Common myeloid progenitor, CD34-positive (primary cell): ENCODE data around the gene HELT.

Experiments used
- CTCF ChIA-PET: fragments of 350-600 bp; sonication (Branson Sonifier 250); formaldehyde crosslinking; loops from one replicate; lab custom pipeline; 2021; ENCODE audit warnings: antibody characterized with exemption; lab: Charles Lee
- POLR2A ChIA-PET: fragments of 350-600 bp; sonication (Branson Sonifier 250); formaldehyde crosslinking; loops from one replicate; lab custom pipeline; 2021; ENCODE audit warnings: antibody characterized with exemption; lab: Charles Lee
- DNase-seq, 3 donors: peaks; one replicate each; pipeline versions ENCODE4 v3.0.0 to v3.0.0-alpha.2; 2013
- H3K27ac ChIP-seq, 2 experiments: 1 replicate in 1 of 2; 2 replicates in 1 of 2; pipeline ENCODE4 v1.7.0; 2013; ENCODE audit warnings: inconsistent platforms in 2 of 2, low read length in 2 of 2, mild to moderate bottlenecking in 2 of 2, low read depth in 1 of 2, moderate library complexity in 1 of 2; ENCODE audit not compliant: severe bottlenecking in 2 of 2, insufficient read depth in 1 of 2, poor library complexity in 1 of 2
- H3K27me3 ChIP-seq, 5 experiments: replicated peaks in 2 of 5; 1 replicate in 3 of 5; 2 replicates in 2 of 5; pipeline versions ENCODE4 v1.6.1 to v1.7.0; 2013; ENCODE audit warnings: low read length in 4 of 5, mild to moderate bottlenecking in 2 of 5, moderate library complexity in 2 of 5, inconsistent platforms in 1 of 5; ENCODE audit not compliant: insufficient read depth in 5 of 5, control insufficient read depth in 4 of 5
- H3K36me3 ChIP-seq, 4 experiments: 1 replicate in 2 of 4; 2 replicates in 2 of 4; pipeline versions ENCODE4 v1.6.1 to v1.7.0; 2013; ENCODE audit warnings: low read length in 3 of 4, control low read depth in 1 of 4, mild to moderate bottlenecking in 1 of 4; ENCODE audit not compliant: control insufficient read depth in 4 of 4, insufficient read depth in 4 of 4
- H3K4me1 ChIP-seq, 4 experiments: 1 replicate in 3 of 4; 2 replicates in 1 of 4; pipeline versions ENCODE4 v1.6.1 to v1.7.1; 2013; ENCODE audit warnings: low read length in 3 of 4, mild to moderate bottlenecking in 3 of 4, control low read depth in 1 of 4, inconsistent platforms in 1 of 4, moderate library complexity in 1 of 4; ENCODE audit not compliant: control insufficient read depth in 4 of 4, insufficient read depth in 4 of 4; ENCODE audit errors: control extremely low read depth in 1 of 4
- H3K4me3 ChIP-seq, 7 experiments: 1 replicate in 4 of 7; 2 replicates in 3 of 7; pipeline versions ENCODE4 v1.5.1 to v1.7.0; 2013; ENCODE audit warnings: mild to moderate bottlenecking in 7 of 7, low read length in 6 of 7, moderate library complexity in 6 of 7, inconsistent platforms in 2 of 7, low read depth in 2 of 7, control low read depth in 1 of 7; ENCODE audit not compliant: insufficient read depth in 4 of 7, control insufficient read depth in 1 of 7; ENCODE audit errors: extremely low read depth in 1 of 7
- H3K9me3 ChIP-seq, 5 experiments: 1 replicate in 4 of 5; 2 replicates in 1 of 5; pipeline versions ENCODE4 v1.6.1 to v1.7.1; 2013; ENCODE audit warnings: low read length in 4 of 5, mild to moderate bottlenecking in 2 of 5, inconsistent platforms in 1 of 5, low read depth in 1 of 5, moderate library complexity in 1 of 5; ENCODE audit not compliant: control insufficient read depth in 4 of 5, insufficient read depth in 2 of 5; ENCODE audit errors: control extremely low read depth in 1 of 5
- WGBS: methylation state at CpG from one replicate; pipeline ENCODE4 v1.1.5; 2013; ENCODE audit not compliant: insufficient coverage; 5-methylcytosine and 5-hydroxymethylcytosine counted together

The HELT gene

GRCh38 chr4:185062606-185063005 lies 44.3 kb downstream of the HELT start:
- no peak overlapping the region for H3K4me3 ChIP-seq

GRCh38 chr4:185066179-185066578 lies 47.9 kb downstream of the HELT start:
- Histone ChIP-seq H3K36me3 (no peaks in the 10 kb centered on the region), H3K4me1 (no peaks in the 10 kb centered on the region), H3K9me3 (peaks cover 0 to 4% (median 0%) of the 10 kb centered on the region in 5 experiments), H3K27ac (no peak overlapping the region), H3K27me3 (peaks cover 0 to 3% (median 0%) of the 10 kb centered on the region in 5 experiments), H3K4me3 (no peak overlapping the region)
- no peak for DNase-seq
- CTCF ChIA-PET, result no interaction called here
- POLR2A ChIA-PET, result no interaction called here
- WGBS, result 94% methylated on average over 4 of the region's 5 CpGs

More at GRCh38 chr4:185062606-185063005, 44.3 kb downstream of the HELT start:
- ChIA-PET POLR2A (no interaction called here), CTCF (interaction anchor here (0.6 to 1.4 kb wide), 2 partner anchors 21 to 536 kb away, joined by 3 read pairs; no protein-coding TSS in a partner anchor)
- Histone ChIP-seq H3K27ac (no peak overlapping the region), H3K4me1 (no peaks in the 10 kb centered on the region), H3K36me3 (no peaks in the 10 kb centered on the region), H3K9me3 (peaks cover 0 to 4% (median 0%) of the 10 kb centered on the region in 5 experiments), H3K27me3 (peaks cover 0 to 2% (median 0%) of the 10 kb centered on the region in 5 experiments)
- no peak for DNase-seq
- 100% methylated on average over 6 of the region's 12 CpGs for WGBS

GRCh38 chr4:185068837-185069236 lies 50.5 kb downstream of the HELT start:
- DNase-seq, result no peak
- Histone ChIP-seq H3K9me3 (no peaks in the 10 kb centered on the region), H3K27ac (no peak overlapping the region), H3K4me1 (no peaks in the 10 kb centered on the region), H3K27me3 (peaks cover 0 to 5% (median 0%) of the 10 kb centered on the region in 5 experiments), H3K36me3 (no peaks in the 10 kb centered on the region), H3K4me3 (no peak overlapping the region)
- 100% methylated on average over 1 of the region's 3 CpGs for WGBS
- POLR2A ChIA-PET, result no interaction called here
- CTCF ChIA-PET, result no interaction called here
